ENCODE results near the gene COG2. TPM values are rescaled to one million over a fixed set of nuclear protein-coding genes. Genes with fewer than 3 reads are reported as not detected.
"Not testable (repeated sequence)": the region's sequence is repeated elsewhere in the genome, so short reads cannot be mapped to it uniquely, and the experiment has no call there.

Gene COG2
- total RNA-seq, 2 experiments from 2014 or later = 41.0 to 42.4 TPM

- ChIA-PET CTCF (no interaction called here), POLR2A (no interaction called here)
Observed at GRCh38 chr1:230622151-230622550, 20.1 kb upstream of the COG2 start.

DNA sequence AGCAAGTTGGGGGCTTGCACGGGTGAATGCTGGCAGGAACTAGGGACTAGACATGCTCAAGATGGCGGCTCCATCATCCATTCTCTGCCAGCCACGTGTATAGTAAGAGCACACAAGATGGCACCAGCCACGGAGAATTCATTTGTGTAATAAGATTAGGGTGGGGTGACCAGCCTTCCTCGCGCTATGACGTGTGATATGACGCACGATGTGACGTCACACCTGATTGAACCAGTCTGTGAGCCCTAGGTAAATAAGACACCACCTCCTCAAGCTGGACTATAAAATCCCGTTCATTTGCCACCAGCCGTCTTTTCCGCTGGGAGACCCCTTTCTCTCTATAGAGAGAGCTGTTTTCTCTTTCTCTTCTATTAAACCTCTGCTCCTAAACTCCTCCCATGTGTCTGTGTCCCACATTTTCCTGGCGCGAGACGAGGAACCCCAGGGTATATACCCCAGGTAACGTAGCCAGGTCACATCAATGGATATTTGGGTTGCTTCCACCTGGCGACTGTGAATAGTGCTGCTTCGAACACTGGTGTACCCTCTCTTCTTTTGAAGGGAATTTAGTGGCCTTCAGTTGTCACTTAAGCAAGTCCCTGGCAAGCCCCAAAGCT is 18.1 kb upstream of the COG2 start:
- POLR2A ChIA-PET = no interaction called here
- CTCF ChIA-PET = no interaction called here

GRCh38 chr1:230626232-230626631 is 16.0 kb upstream of the COG2 start:
- ChIA-PET POLR2A (no interaction called here), CTCF (no interaction called here)

- CTCF ChIA-PET = no interaction called here
- POLR2A ChIA-PET = no interaction called here
Observed at GRCh38 chr1:230627767-230628166, 14.5 kb upstream of the COG2 start.

DNA sequence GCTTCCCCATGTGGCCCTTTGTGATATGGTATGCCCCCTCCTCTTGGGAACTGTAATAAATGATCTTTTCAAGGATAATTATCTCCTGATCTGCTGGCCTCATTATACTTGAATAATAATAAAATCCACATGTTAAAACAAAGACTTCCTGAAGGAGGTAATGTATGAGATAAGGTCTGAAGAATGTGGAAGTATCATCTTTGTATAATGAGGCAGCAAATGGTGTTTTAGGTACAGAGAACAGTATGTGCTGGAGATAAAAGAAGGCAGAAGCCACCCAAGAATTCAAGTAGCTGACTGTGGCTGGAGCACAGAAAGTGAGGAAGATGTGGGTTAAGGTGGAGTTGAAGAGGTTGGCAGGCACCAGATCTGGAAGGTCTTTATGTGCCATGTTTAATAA is 12.8 kb upstream of the COG2 start:
- CTCF ChIA-PET = no interaction called here

GRCh38 chr1:230631477-230631876 is 10.8 kb upstream of the COG2 start:
- ChIA-PET POLR2A (no interaction called here), CTCF (no interaction called here)

More for the DNA sequence above, 12.8 kb upstream of the COG2 start:
- POLR2A ChIA-PET = no interaction called here

DNA sequence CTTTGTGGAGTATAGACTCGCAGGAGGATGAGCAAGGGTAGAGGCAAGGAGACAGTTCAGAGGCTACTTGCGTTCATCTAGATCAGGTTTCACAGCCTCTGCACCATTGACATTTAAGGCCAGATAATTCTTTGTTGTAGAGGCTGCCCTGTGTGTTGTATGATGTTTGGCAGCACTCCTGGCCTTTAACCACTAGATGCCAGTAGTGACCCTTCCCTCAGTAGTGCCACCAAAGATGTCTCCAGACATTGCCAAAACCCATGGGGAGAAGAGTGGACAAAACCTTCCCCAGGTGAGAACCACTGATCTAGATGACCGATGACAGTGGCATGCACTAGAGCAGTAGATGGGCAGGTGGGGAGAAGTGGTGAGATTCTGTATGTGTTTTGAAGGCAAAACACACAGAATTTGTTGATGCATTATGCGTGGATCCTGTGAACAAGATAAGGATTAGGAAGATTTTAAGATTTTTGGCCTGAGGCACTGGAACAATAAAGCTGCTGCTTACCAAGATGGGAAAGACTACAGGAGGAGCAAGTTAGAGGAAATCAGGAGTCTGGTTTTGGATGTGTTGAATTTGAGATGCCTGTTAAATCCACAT is 9.9 kb upstream of the COG2 start:
- ChIA-PET POLR2A (no interaction called here), CTCF (no interaction called here)

DNA sequence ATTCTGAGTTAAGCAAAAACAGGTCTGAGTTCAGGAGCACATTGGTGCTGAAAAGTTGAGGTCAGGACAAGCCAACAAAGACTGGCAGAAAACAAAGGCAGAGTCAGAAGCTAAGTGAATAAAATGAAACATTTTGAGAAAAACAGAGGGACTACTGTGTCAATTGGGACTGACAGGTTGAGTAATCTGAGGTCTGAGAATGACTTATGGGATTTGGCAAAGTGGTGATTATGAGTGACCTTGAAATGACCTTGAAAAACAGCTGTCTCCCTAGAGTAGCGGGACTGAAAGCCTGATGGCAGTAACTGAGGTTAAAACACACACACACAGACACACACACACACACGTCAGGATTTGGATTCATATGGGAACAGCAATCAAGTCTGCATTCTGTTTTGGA is 8.8 kb upstream of the COG2 start:
- ChIA-PET POLR2A (no interaction called here), CTCF (no interaction called here)

- ChIA-PET CTCF (no interaction called here), POLR2A (no interaction called here)
Observed at GRCh38 chr1:230634384-230634783, 7.9 kb upstream of the COG2 start.

- POLR2A ChIA-PET = no interaction called here
- CTCF ChIA-PET = interaction anchor here (0.9 kb wide), 1 partner anchor 342 kb away, joined by 3 read pairs; the partner anchor contains the start of genes ARV1 and TTC13
Observed at GRCh38 chr1:230636575-230637148, 5.6 kb upstream of the COG2 start.

GRCh38 chr1:230639714-230640209 is 2.5 kb upstream of the COG2 start:
- ChIA-PET CTCF (no interaction called here), POLR2A (no interaction called here)

GRCh38 chr1:230641346-230641745 is 935 bp upstream of the COG2 start:
- CTCF ChIA-PET = interaction anchor here (0.6 to 1.4 kb wide), 3 partner anchors 19 to 571 kb away, joined by 3 to 4 read pairs (median 4); no protein-coding TSS in a partner anchor
- POLR2A ChIA-PET = no interaction called here

GRCh38 chr1:230641900-230642262 is 400 bp upstream of the COG2 start:
- ChIA-PET POLR2A (no interaction called here), CTCF (interaction anchor here (0.6 to 1.4 kb wide), 2 partner anchors 19 to 249 kb away, joined by 4 read pairs; no protein-coding TSS in a partner anchor)

GRCh38 chr1:230643908-230644307 is 1.6 kb downstream of the COG2 start:
- CTCF ChIA-PET = no interaction called here
- POLR2A ChIA-PET = no interaction called here

- ChIA-PET POLR2A (no interaction called here), CTCF (interaction anchor here (0.5 kb wide), 1 partner anchor 243 kb away, joined by 4 read pairs; no protein-coding TSS in a partner anchor)
Observed at GRCh38 chr1:230646710-230647302, 4.5 kb downstream of the COG2 start.

GRCh38 chr1:230647321-230647720 is 5.0 kb downstream of the COG2 start:
- ChIA-PET POLR2A (no interaction called here), CTCF (no interaction called here)

DNA sequence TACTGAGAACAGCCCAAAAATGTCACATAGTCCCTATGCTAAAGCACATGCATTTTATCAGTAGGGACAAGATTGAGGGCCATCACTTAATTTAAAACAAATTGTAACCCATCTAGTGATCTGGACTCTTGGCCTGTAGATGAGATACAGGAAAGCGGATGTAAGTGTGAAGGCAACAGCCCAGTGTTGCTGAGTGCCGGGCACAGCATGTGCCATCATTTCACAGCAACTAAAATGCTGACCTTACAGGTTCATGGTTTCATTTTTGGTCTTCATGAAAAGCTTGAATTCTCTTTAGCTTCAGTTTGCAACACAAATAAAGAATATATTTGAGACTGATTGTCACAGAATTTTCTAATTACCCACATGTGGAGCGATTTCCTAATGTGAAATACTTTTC is 5.8 kb downstream of the COG2 start:
- ChIA-PET POLR2A (no interaction called here), CTCF (no interaction called here)

DNA sequence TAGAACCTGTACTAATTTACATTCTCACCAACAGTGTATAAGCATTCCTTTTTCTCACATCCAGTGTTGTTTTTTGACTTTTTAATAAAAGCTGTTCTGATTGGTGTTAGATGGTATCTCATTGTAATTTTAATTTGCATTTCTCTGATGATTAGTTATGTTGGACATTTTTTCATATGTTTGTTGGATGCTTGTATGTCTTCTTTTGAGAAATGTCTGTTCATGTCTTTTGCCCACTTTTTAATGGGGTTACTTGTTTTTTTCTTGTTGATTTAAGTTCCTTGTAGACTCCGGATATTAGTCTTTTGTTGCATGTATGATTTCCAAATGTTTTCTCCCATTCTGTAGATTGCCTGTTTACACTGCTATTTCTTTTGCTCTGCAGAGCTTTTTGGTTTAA is 8.0 kb downstream of the COG2 start:
- POLR2A ChIA-PET = no interaction called here
- CTCF ChIA-PET = no interaction called here

DNA sequence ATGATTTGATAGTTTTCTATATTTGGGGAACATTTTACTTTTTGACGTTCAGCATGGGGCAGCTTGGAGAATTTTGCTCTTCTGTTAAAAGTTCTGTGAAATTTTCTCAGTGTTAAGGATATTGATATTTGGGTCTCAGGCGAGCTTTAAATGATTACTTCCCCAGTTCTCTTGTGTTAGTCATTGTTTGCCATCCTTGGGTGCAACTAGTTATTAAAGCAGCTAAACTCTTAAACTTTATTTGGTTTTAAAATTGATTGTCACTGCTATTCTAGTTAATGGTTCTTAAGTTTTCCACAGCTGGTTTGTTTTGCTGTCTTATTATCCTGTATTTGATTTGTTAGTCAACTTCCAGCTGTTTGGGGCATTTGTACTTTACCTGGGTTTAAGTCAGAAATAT is 9.0 kb downstream of the COG2 start:
- ChIA-PET POLR2A (no interaction called here), CTCF (no interaction called here)

GRCh38 chr1:230656719-230657118 is 14.4 kb downstream of the COG2 start:
- CTCF ChIA-PET, POLR2A ChIA-PET: not testable (repeated sequence)

- POLR2A ChIA-PET, CTCF ChIA-PET: not testable (repeated sequence)
Observed at GRCh38 chr1:230658103-230658502, 15.8 kb downstream of the COG2 start.
